ENCODE data around the gene COL6A5.

DNA sequence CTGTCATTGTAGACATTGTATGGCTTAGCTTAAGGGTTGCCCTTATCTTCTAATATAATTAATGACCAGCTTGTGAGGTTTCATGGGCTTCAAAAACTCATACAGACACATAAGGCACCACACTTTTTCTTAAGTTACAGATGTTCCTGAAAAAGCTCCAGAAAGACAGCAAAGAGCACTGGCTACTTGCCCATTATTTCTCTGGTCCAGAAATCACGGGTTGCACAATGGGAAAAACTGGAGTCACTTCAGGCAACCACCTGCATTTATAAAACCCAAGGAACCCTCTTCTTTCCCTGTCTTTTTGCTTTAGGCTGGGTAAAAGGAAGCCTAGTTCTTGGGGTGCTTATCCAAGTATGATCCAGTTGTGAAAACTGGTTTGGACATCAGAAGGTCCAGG is 169.2 kb downstream of the COL6A5 start:
- TF ChIP-seq POLR2AphosphoS5 (IDR thresholded peaks at IDR 0.05) = no peak
- TF ChIP-seq, protein P1, sequence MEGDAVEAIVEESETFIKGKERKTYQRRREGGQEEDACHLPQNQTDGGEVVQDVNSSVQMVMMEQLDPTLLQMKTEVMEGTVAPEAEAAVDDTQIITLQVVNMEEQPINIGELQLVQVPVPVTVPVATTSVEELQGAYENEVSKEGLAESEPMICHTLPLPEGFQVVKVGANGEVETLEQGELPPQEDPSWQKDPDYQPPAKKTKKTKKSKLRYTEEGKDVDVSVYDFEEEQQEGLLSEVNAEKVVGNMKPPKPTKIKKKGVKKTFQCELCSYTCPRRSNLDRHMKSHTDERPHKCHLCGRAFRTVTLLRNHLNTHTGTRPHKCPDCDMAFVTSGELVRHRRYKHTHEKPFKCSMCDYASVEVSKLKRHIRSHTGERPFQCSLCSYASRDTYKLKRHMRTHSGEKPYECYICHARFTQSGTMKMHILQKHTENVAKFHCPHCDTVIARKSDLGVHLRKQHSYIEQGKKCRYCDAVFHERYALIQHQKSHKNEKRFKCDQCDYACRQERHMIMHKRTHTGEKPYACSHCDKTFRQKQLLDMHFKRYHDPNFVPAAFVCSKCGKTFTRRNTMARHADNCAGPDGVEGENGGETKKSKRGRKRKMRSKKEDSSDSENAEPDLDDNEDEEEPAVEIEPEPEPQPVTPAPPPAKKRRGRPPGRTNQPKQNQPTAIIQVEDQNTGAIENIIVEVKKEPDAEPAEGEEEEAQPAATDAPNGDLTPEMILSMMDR (IDR thresholded peaks at IDR 0.05) = no peak

All from gastroesophageal sphincter (tissue), 3 donors.